GM23338 (cell line): ENCODE measurements around the gene GAB2. TPM values are rescaled to one million over a fixed set of nuclear protein-coding genes. Genes with fewer than 3 reads are reported as not detected.

Source experiments
- ATAC-seq: fragments of 200-7000 bp; cut with Tn5 transposase; 3 replicates; pipeline ENCODE4 v1.9.1; 2020
- DNase-seq: peaks from one replicate; pipeline ENCODE4 v3.0.0-alpha.2; 2015; ENCODE audit warnings: low spot score
- H2AFZ ChIP-seq: fragments of 200-600 bp; sonication (generic); 2 replicates; pipeline ENCODE4 v1.8.0; 2016; ENCODE audit warnings: antibody characterized with exemption, mild to moderate bottlenecking, moderate library complexity
- H3F3A ChIP-seq: fragments of 200-600 bp; sonication (generic); replicated peaks from 2 replicates; pipeline ENCODE4 v1.8.0; 2017; ENCODE audit warnings: antibody characterized with exemption, mixed run types, low read depth
- H3K27ac ChIP-seq: fragments of 200-600 bp; sonication (generic); 2 replicates; pipeline ENCODE4 v1.6.1; 2016; ENCODE audit warnings: low read depth
- H3K27me3 ChIP-seq: fragments of 200-600 bp; sonication (generic); 2 replicates; pipeline ENCODE4 v1.8.0; 2016; ENCODE audit warnings: mild to moderate bottlenecking, mixed run types, moderate library complexity; ENCODE audit not compliant: insufficient read depth
- H3K36me3 ChIP-seq: fragments of 200-600 bp; sonication (generic); 2 replicates; pipeline ENCODE4 v1.8.0; 2016; ENCODE audit warnings: mild to moderate bottlenecking; ENCODE audit not compliant: insufficient read depth
- H3K4me1 ChIP-seq: fragments of 200-600 bp; sonication (generic); 2 replicates; pipeline ENCODE4 v1.8.0; 2016; ENCODE audit warnings: mild to moderate bottlenecking, moderate library complexity; ENCODE audit not compliant: insufficient read depth
- H3K4me2 ChIP-seq: fragments of 200-600 bp; sonication (generic); 2 replicates; pipeline ENCODE4 v1.7.1; 2017; ENCODE audit warnings: mixed run types
- H3K4me3 ChIP-seq: fragments of 200-600 bp; sonication (generic); 2 replicates; pipeline ENCODE4 v1.6.1; 2016; ENCODE audit warnings: mixed run types
- H3K79me2 ChIP-seq: fragments of 200-600 bp; sonication (generic); replicated peaks from 2 replicates; pipeline ENCODE4 v1.8.0; 2017; ENCODE audit warnings: mild to moderate bottlenecking; ENCODE audit not compliant: insufficient read depth
- H3K9me2 ChIP-seq: fragments of 200-600 bp; sonication (generic); 2 replicates; pipeline ENCODE4 v1.8.0; 2017; ENCODE audit not compliant: insufficient read depth
- H4K20me1 ChIP-seq: fragments of 200-600 bp; sonication (generic); replicated peaks from 2 replicates; pipeline ENCODE4 v1.8.0; 2017; ENCODE audit warnings: mild to moderate bottlenecking; ENCODE audit not compliant: insufficient read depth
- H3K27ac Mint-ChIP-seq: 2 replicates; pipeline ENCODE4 v1.8.0; 2020; ENCODE audit warnings: inconsistent platforms, mild to moderate bottlenecking, moderate library complexity, mixed read lengths
- H3K27me3 Mint-ChIP-seq: 3 replicates; pipeline ENCODE4 v1.8.0; 2022; ENCODE audit warnings: low read depth, mild to moderate bottlenecking, moderate library complexity, mixed read lengths, inconsistent platforms; ENCODE audit not compliant: insufficient read depth, poor library complexity
- H3K36me3 Mint-ChIP-seq: 3 replicates; pipeline ENCODE4 v1.8.0; 2021; ENCODE audit warnings: low read depth, mild to moderate bottlenecking, inconsistent platforms, moderate library complexity, mixed read lengths
- H3K4me1 Mint-ChIP-seq: 3 replicates; pipeline ENCODE4 v1.8.0; 2020; ENCODE audit warnings: mild to moderate bottlenecking, inconsistent platforms, mixed read lengths
- H3K4me3 Mint-ChIP-seq: 3 replicates; pipeline ENCODE4 v1.8.0; 2021; ENCODE audit warnings: moderate library complexity, mild to moderate bottlenecking, inconsistent platforms, mixed read lengths
- H3K9me3 Mint-ChIP-seq: 3 replicates; pipeline ENCODE4 v1.8.0; 2020; ENCODE audit warnings: moderate library complexity, mild to moderate bottlenecking, inconsistent platforms, mixed read lengths
- CREB1 ChIP-seq: fragments of 250-450 bp; sonication (Bioruptor Pico); IDR thresholded peaks from 2 replicates; pipeline ENCODE4 v1.5.0; 2020; ENCODE audit warnings: low read depth, mild to moderate bottlenecking, moderate library complexity
- EZH2 ChIP-seq: fragments of 200-600 bp; sonication (generic); IDR thresholded peaks from one replicate; pipeline ENCODE4 v1.8.0; 2017; ENCODE audit warnings: antibody characterized with exemption, mild to moderate bottlenecking, low read depth; ENCODE audit not compliant: unreplicated experiment
- EZH2phosphoT487 ChIP-seq: fragments of 200-600 bp; sonication (generic); IDR thresholded peaks from one replicate; pipeline ENCODE4 v1.8.1; 2018; ENCODE audit warnings: antibody characterized with exemption; ENCODE audit not compliant: unreplicated experiment
- JUNB ChIP-seq: IDR thresholded peaks from one replicate; pipeline ENCODE4 v1.6.1; 2016; ENCODE audit warnings: antibody characterized with exemption; ENCODE audit not compliant: unreplicated experiment
- NANOG ChIP-seq: IDR thresholded peaks from 2 replicates; pipeline ENCODE4 v1.6.1; 2016; ENCODE audit warnings: antibody characterized with exemption, borderline replicate concordance
- POLR2AphosphoS5 ChIP-seq: IDR thresholded peaks from 2 replicates; pipeline ENCODE4 v1.6.1; 2016; ENCODE audit warnings: antibody characterized with exemption, low read depth
- STAT1 ChIP-seq: IDR thresholded peaks from one replicate; pipeline ENCODE4 v1.6.1; 2016; ENCODE audit warnings: antibody characterized with exemption; ENCODE audit not compliant: unreplicated experiment
- ZNF114 ChIP-seq: fragments of 250-450 bp; sonication (Bioruptor Pico); IDR thresholded peaks from 2 replicates; pipeline ENCODE4 v1.5.0; 2020; ENCODE audit warnings: mild to moderate bottlenecking, moderate library complexity
- polyA plus RNA-seq: library from polyadenylated mRNA; unstranded; fragments of >200 nt; fragmentation: Nextera tagmentation; extraction: Ambion mirVana; gene quantifications from 2 replicates; pipeline ENCODE4 v1.2.1, GENCODE V29; 2016
- total RNA-seq: library from RNA; depleted of rRNA; stranded (reverse); fragments of >200 nt; shearing (Covaris generic); gene quantifications from 2 replicates; pipeline ENCODE4 v1.2.3, GENCODE V29; 2014
- TF ChIP-seq, protein P1 (sequence below): IDR thresholded peaks from 2 replicates; pipeline ENCODE4 v1.6.1; 2016; ENCODE audit warnings: antibody characterized with exemption
- TF ChIP-seq, protein P2 (sequence below): fragments of 250-450 bp; sonication (Bioruptor Pico); IDR thresholded peaks from 2 replicates; pipeline ENCODE4 v1.5.0; 2020; ENCODE audit warnings: mild to moderate bottlenecking, moderate library complexity
- TF ChIP-seq, protein P3 (sequence below), 2 experiments: fragments of 200-600 bp in 1 of 2; sonication (generic) in 1 of 2; conservative IDR thresholded peaks; 2 replicates each; pipeline versions ENCODE4 v1.5.1 to v1.6.1; 2016 to 2017; ENCODE audit warnings: antibody characterized with exemption in 2 of 2, low read depth in 2 of 2, mild to moderate bottlenecking in 2 of 2, moderate library complexity in 1 of 2

Gene GAB2
- total and polyA plus RNA-seq, 2 experiments from 2014 or later = 2.0 to 10.8 TPM

GRCh38 chr11:78219493-78220217, 198.0 kb downstream of the GAB2 start:
- no peaks in the 10 kb centered on the region for H3K79me2 ChIP-seq
- peaks cover 11% of the 10 kb centered on the region; the same call in 1 of the 3 replicates for H3K36me3 Mint-ChIP-seq
- no peak for ATAC-seq

More at GRCh38 chr11:78219493-78220217, 198.0 kb downstream of the GAB2 start:
- no peaks in the 10 kb centered on the region; the same call in 2 of the 3 replicates for H3K9me3 Mint-ChIP-seq
- 0 out of 2 replicates have a peak, but pooled peaks cover 3% of the 10 kb centered on the region for H4K20me1 ChIP-seq
- H3K4me3 ChIP-seq = no peak overlapping the region
- no peaks in the 10 kb centered on the region for H3K27me3 ChIP-seq
- H3K27me3 Mint-ChIP-seq = peaks cover 8% of the 10 kb centered on the region
- H3K27ac Mint-ChIP-seq = no peak overlapping the region
- no peak overlapping the region for H3K27ac ChIP-seq
- DNase-seq = no peak
- H3K4me1 Mint-ChIP-seq = no peaks in the 10 kb centered on the region; the same call in 2 of the 3 replicates
- TF ChIP-seq EZH2 (no peak), POLR2AphosphoS5 (no peak), JUNB (no peak), STAT1 (no peak), CREB1 (CRISPR knock-in tag) (no peak), EZH2phosphoT487 (no peak), NANOG (no peak), ZNF114 (CRISPR knock-in tag) (no peak)
- TF ChIP-seq, protein P1, sequence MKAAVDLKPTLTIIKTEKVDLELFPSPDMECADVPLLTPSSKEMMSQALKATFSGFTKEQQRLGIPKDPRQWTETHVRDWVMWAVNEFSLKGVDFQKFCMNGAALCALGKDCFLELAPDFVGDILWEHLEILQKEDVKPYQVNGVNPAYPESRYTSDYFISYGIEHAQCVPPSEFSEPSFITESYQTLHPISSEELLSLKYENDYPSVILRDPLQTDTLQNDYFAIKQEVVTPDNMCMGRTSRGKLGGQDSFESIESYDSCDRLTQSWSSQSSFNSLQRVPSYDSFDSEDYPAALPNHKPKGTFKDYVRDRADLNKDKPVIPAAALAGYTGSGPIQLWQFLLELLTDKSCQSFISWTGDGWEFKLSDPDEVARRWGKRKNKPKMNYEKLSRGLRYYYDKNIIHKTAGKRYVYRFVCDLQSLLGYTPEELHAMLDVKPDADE = no peak
- TF ChIP-seq, protein P2, sequence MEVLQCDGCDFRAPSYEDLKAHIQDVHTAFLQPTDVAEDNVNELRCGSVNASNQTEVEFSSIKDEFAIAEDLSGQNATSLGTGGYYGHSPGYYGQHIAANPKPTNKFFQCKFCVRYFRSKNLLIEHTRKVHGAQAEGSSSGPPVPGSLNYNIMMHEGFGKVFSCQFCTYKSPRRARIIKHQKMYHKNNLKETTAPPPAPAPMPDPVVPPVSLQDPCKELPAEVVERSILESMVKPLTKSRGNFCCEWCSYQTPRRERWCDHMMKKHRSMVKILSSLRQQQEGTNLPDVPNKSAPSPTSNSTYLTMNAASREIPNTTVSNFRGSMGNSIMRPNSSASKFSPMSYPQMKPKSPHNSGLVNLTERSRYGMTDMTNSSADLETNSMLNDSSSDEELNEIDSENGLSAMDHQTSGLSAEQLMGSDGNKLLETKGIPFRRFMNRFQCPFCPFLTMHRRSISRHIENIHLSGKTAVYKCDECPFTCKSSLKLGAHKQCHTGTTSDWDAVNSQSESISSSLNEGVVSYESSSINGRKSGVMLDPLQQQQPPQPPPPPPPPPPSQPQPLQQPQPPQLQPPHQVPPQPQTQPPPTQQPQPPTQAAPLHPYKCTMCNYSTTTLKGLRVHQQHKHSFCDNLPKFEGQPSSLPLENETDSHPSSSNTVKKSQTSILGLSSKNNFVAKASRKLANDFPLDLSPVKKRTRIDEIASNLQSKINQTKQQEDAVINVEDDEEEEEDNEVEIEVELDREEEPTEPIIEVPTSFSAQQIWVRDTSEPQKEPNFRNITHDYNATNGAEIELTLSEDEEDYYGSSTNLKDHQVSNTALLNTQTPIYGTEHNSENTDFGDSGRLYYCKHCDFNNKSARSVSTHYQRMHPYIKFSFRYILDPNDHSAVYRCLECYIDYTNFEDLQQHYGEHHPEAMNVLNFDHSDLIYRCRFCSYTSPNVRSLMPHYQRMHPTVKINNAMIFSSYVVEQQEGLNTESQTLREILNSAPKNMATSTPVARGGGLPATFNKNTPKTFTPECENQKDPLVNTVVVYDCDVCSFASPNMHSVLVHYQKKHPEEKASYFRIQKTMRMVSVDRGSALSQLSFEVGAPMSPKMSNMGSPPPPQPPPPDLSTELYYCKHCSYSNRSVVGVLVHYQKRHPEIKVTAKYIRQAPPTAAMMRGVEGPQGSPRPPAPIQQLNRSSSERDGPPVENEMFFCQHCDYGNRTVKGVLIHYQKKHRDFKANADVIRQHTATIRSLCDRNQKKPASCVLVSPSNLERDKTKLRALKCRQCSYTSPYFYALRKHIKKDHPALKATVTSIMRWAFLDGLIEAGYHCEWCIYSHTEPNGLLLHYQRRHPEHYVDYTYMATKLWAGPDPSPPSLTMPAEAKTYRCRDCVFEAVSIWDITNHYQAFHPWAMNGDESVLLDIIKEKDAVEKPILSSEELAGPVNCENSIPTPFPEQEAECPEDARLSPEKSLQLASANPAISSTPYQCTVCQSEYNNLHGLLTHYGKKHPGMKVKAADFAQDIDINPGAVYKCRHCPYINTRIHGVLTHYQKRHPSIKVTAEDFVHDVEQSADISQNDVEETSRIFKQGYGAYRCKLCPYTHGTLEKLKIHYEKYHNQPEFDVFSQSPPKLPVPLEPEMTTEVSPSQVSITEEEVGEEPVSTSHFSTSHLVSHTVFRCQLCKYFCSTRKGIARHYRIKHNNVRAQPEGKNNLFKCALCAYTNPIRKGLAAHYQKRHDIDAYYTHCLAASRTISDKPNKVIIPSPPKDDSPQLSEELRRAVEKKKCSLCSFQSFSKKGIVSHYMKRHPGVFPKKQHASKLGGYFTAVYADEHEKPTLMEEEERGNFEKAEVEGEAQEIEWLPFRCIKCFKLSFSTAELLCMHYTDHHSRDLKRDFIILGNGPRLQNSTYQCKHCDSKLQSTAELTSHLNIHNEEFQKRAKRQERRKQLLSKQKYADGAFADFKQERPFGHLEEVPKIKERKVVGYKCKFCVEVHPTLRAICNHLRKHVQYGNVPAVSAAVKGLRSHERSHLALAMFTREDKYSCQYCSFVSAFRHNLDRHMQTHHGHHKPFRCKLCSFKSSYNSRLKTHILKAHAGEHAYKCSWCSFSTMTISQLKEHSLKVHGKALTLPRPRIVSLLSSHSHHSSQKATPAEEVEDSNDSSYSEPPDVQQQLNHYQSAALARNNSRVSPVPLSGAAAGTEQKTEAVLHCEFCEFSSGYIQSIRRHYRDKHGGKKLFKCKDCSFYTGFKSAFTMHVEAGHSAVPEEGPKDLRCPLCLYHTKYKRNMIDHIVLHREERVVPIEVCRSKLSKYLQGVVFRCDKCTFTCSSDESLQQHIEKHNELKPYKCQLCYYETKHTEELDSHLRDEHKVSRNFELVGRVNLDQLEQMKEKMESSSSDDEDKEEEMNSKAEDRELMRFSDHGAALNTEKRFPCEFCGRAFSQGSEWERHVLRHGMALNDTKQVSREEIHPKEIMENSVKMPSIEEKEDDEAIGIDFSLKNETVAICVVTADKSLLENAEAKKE (CRISPR knock-in tag) = no peak
- TF ChIP-seq, protein P3, sequence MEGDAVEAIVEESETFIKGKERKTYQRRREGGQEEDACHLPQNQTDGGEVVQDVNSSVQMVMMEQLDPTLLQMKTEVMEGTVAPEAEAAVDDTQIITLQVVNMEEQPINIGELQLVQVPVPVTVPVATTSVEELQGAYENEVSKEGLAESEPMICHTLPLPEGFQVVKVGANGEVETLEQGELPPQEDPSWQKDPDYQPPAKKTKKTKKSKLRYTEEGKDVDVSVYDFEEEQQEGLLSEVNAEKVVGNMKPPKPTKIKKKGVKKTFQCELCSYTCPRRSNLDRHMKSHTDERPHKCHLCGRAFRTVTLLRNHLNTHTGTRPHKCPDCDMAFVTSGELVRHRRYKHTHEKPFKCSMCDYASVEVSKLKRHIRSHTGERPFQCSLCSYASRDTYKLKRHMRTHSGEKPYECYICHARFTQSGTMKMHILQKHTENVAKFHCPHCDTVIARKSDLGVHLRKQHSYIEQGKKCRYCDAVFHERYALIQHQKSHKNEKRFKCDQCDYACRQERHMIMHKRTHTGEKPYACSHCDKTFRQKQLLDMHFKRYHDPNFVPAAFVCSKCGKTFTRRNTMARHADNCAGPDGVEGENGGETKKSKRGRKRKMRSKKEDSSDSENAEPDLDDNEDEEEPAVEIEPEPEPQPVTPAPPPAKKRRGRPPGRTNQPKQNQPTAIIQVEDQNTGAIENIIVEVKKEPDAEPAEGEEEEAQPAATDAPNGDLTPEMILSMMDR (conservative IDR thresholded peaks at IDR 0.05; ENCODE audit: low read depth in 2 of 2) = no peak
- no peaks in the 10 kb centered on the region for H3F3A ChIP-seq
- H3K4me1 ChIP-seq = no peaks in the 10 kb centered on the region
- no peak overlapping the region for H3K4me2 ChIP-seq
- no peak overlapping the region for H3K4me3 Mint-ChIP-seq
- no peak overlapping the region for H2AFZ ChIP-seq
- no peaks in the 10 kb centered on the region for H3K36me3 ChIP-seq
- 0 out of 2 replicates have a peak, but pooled peaks cover 2% of the 10 kb centered on the region for H3K9me2 ChIP-seq
